ENCODE results near the gene IGF1R.

Gene IGF1R

GRCh38 chr15:98703126-98703685, 54.9 kb downstream of the IGF1R start:
- peak overlapping the region; percentile 50 for H3K27ac Mint-ChIP-seq
- peaks cover 28% of the 10 kb centered on the region for H3K4me1 Mint-ChIP-seq
- no peak overlapping the region for H3K4me3 Mint-ChIP-seq

GRCh38 chr15:98705070-98705469, 56.7 kb downstream of the IGF1R start:
- no peak overlapping the region for H3K27ac Mint-ChIP-seq
- H3K9me3 Mint-ChIP-seq = no peaks in the 10 kb centered on the region
- peaks cover 9% of the 10 kb centered on the region for H3K36me3 Mint-ChIP-seq
- no peak overlapping the region for H3K4me3 Mint-ChIP-seq
- ATAC-seq (no peak), DNase-seq (ENCODE audit: low spot score in 2 of 2) (no peak)
- peaks cover 13% of the 10 kb centered on the region for H3K4me1 Mint-ChIP-seq

More at GRCh38 chr15:98703126-98703685, 54.9 kb downstream of the IGF1R start:
- peaks cover 4% of the 10 kb centered on the region for H3K36me3 Mint-ChIP-seq
- H3K9me3 Mint-ChIP-seq = no peaks in the 10 kb centered on the region
- no peak for DNase-seq (ENCODE audit: low spot score in 2 of 2)
- no peak for ATAC-seq

GRCh38 chr15:98706387-98706786, 58.0 kb downstream of the IGF1R start:
- no peak overlapping the region for H3K27ac Mint-ChIP-seq
- H3K9me3 Mint-ChIP-seq = peaks cover 1% of the 10 kb centered on the region
- ATAC-seq (no peak), DNase-seq (ENCODE audit: low spot score in 2 of 2) (no peak)
- H3K36me3 Mint-ChIP-seq = peaks cover 9% of the 10 kb centered on the region
- H3K4me1 Mint-ChIP-seq = peaks cover 7% of the 10 kb centered on the region
- H3K4me3 Mint-ChIP-seq = no peak overlapping the region

GRCh38 chr15:98706986-98707385, 58.6 kb downstream of the IGF1R start:
- H3K4me1 Mint-ChIP-seq = peaks cover 7% of the 10 kb centered on the region
- DNase-seq (ENCODE audit: low spot score in 2 of 2) (no peak), ATAC-seq (no peak)
- no peak overlapping the region for H3K27ac Mint-ChIP-seq
- H3K36me3 Mint-ChIP-seq = peaks cover 9% of the 10 kb centered on the region
- H3K9me3 Mint-ChIP-seq = peaks cover 5% of the 10 kb centered on the region
- H3K4me3 Mint-ChIP-seq = no peak overlapping the region

- Mint-ChIP-seq H3K4me3 (no peak overlapping the region), H3K27ac (no peak overlapping the region), H3K9me3 (peaks cover 9% of the 10 kb centered on the region), H3K36me3 (peaks cover 9% of the 10 kb centered on the region), H3K4me1 (peaks cover 7% of the 10 kb centered on the region)
- DNase-seq (ENCODE audit: low spot score in 2 of 2) = no peak
- ATAC-seq = no peak
Measured at GRCh38 chr15:98708037-98708590, 59.8 kb downstream of the IGF1R start.

- Mint-ChIP-seq H3K36me3 (peaks cover 9% of the 10 kb centered on the region), H3K9me3 (peaks cover 9% of the 10 kb centered on the region), H3K27ac (no peak overlapping the region), H3K4me1 (peaks cover 23% of the 10 kb centered on the region), H3K4me3 (no peak overlapping the region)
- DNase-seq (ENCODE audit: low spot score in 2 of 2) (no peak), ATAC-seq (no peak)
Measured at GRCh38 chr15:98711810-98712209, 63.5 kb downstream of the IGF1R start.

- H3K4me3 Mint-ChIP-seq = no peak overlapping the region
- H3K4me1 Mint-ChIP-seq = peaks cover 27% of the 10 kb centered on the region
- DNase-seq (ENCODE audit: low spot score in 2 of 2) (no peak), ATAC-seq (no peak)
- H3K36me3 Mint-ChIP-seq = peaks cover 7% of the 10 kb centered on the region
- H3K9me3 Mint-ChIP-seq = peaks cover 9% of the 10 kb centered on the region
- no peak overlapping the region for H3K27ac Mint-ChIP-seq
Measured at GRCh38 chr15:98712845-98713584, 64.7 kb downstream of the IGF1R start.

GRCh38 chr15:98713585-98714001, 65.3 kb downstream of the IGF1R start:
- no peak for ATAC-seq
- no peak overlapping the region for H3K27ac Mint-ChIP-seq

GRCh38 chr15:98714922-98715321, 66.6 kb downstream of the IGF1R start:
- Mint-ChIP-seq H3K36me3 (no peaks in the 10 kb centered on the region), H3K4me3 (no peak overlapping the region), H3K4me1 (peaks cover 38% of the 10 kb centered on the region), H3K9me3 (peaks cover 9% of the 10 kb centered on the region), H3K27ac (no peak overlapping the region)
- no peak for ATAC-seq
- DNase-seq (ENCODE audit: low spot score in 2 of 2) = no peak

More at GRCh38 chr15:98713585-98714001, 65.3 kb downstream of the IGF1R start:
- Mint-ChIP-seq H3K4me1 (peaks cover 32% of the 10 kb centered on the region), H3K4me3 (no peak overlapping the region), H3K36me3 (peaks cover 1% of the 10 kb centered on the region), H3K9me3 (peaks cover 9% of the 10 kb centered on the region)
- DNase-seq (ENCODE audit: low spot score in 2 of 2) = no peak

GRCh38 chr15:98715401-98715800, 67.1 kb downstream of the IGF1R start:
- Mint-ChIP-seq H3K27ac (no peak overlapping the region), H3K4me1 (peaks cover 43% of the 10 kb centered on the region), H3K9me3 (peaks cover 9% of the 10 kb centered on the region), H3K4me3 (no peak overlapping the region), H3K36me3 (no peaks in the 10 kb centered on the region)
- ATAC-seq (no peak), DNase-seq (ENCODE audit: low spot score in 2 of 2) (no peak)

- ATAC-seq = no peak
- Mint-ChIP-seq H3K27ac (no peak overlapping the region), H3K4me3 (no peak overlapping the region), H3K9me3 (peaks cover 9% of the 10 kb centered on the region), H3K36me3 (no peaks in the 10 kb centered on the region), H3K4me1 (peaks cover 45% of the 10 kb centered on the region)
- no peak for DNase-seq (ENCODE audit: low spot score in 2 of 2)
Measured at GRCh38 chr15:98715890-98716443, 67.6 kb downstream of the IGF1R start.

- no peaks in the 10 kb centered on the region for H3K9me3 Mint-ChIP-seq
- H3K36me3 Mint-ChIP-seq = no peaks in the 10 kb centered on the region
- H3K4me1 Mint-ChIP-seq = peaks cover 58% of the 10 kb centered on the region
- no peak for ATAC-seq
- H3K27ac Mint-ChIP-seq = no peak overlapping the region
- no peak for DNase-seq (ENCODE audit: low spot score in 2 of 2)
- no peak overlapping the region for H3K4me3 Mint-ChIP-seq
Measured at GRCh38 chr15:98717371-98717770, 69.0 kb downstream of the IGF1R start.

- Mint-ChIP-seq H3K27ac (peak overlapping the region; percentile 71), H3K4me1 (peaks cover 62% of the 10 kb centered on the region), H3K4me3 (no peak overlapping the region), H3K9me3 (no peaks in the 10 kb centered on the region), H3K36me3 (no peaks in the 10 kb centered on the region)
- no peak for ATAC-seq
- no peak for DNase-seq (ENCODE audit: low spot score in 2 of 2)
Measured at GRCh38 chr15:98717942-98718341, 69.6 kb downstream of the IGF1R start.

- H3K4me3 Mint-ChIP-seq = no peak overlapping the region
- ATAC-seq = no peak
- H3K27ac Mint-ChIP-seq = peak overlapping the region; percentile 71
- no peaks in the 10 kb centered on the region for H3K9me3 Mint-ChIP-seq
- H3K4me1 Mint-ChIP-seq = peaks cover 57% of the 10 kb centered on the region
- no peaks in the 10 kb centered on the region for H3K36me3 Mint-ChIP-seq
- no peak for DNase-seq (ENCODE audit: low spot score in 2 of 2)
Measured at GRCh38 chr15:98718426-98719136, 70.2 kb downstream of the IGF1R start.

GRCh38 chr15:98719137-98719740, 70.9 kb downstream of the IGF1R start:
- no peaks in the 10 kb centered on the region for H3K9me3 Mint-ChIP-seq
- H3K4me3 Mint-ChIP-seq = no peak overlapping the region
- peaks cover 57% of the 10 kb centered on the region for H3K4me1 Mint-ChIP-seq
- H3K27ac Mint-ChIP-seq = no peak overlapping the region
- DNase-seq (ENCODE audit: low spot score in 2 of 2) (no peak), ATAC-seq (no peak)
- no peaks in the 10 kb centered on the region for H3K36me3 Mint-ChIP-seq
